ENCODE results near the gene AATF. TPM values are rescaled to one million over a fixed set of nuclear protein-coding genes. Genes with fewer than 3 reads are reported as not detected.

The AATF gene
- polyA plus RNA-seq, 2 of the 4 experiments (the other 2 are of a cell fraction) = 51.9 to 120 TPM

- TF ChIP-seq PHF8 (IDR thresholded peaks at IDR 0.05; ENCODE audit: borderline replicate concordance, low read depth) (no peak), SREBF2 (IDR thresholded peaks at IDR 0.05) (no peak), CBX8 (IDR thresholded peaks at IDR 0.05) (no peak)
These were observed 7.3 kb upstream of the AATF start (continued) for GRCh38 chr17:36941265-36942010.

- no peak overlapping the region for H3K27ac ChIP-seq
- CTCF ChIA-PET = interaction anchor here (0.7 to 1.3 kb wide), 2 partner anchors 9 to 115 kb away, joined by 3 to 4 read pairs; no protein-coding TSS in a partner anchor
- no peak for TF ChIP-seq RNF2 (IDR thresholded peaks at IDR 0.05; ENCODE audit: borderline replicate concordance, low read depth)
- no peak for TF ChIP-seq SMC3 (IDR thresholded peaks at IDR 0.05)
- TF ChIP-seq SREBF2 (IDR thresholded peaks at IDR 0.05) = no peak
- DNase-seq (ENCODE audit: low read depth in 1 of 2, low spot score in 1 of 2) (no peak), FAIRE-seq (no peak), ATAC-seq (no peak)
- no peaks in the 10 kb centered on the region for H3K4me1 ChIP-seq
- H3K4me3 ChIP-seq = no peak overlapping the region
- H3K9me3 ChIP-seq = no peaks in the 10 kb centered on the region
- 93% methylated on average over 48 of the region's 57 CpGs for WGBS (ENCODE audit: missing lambda C conversion rate)
- POLR2A ChIA-PET = no interaction called here
- no peak overlapping the region for H3K4me2 ChIP-seq
These were observed 6.6 kb upstream of the AATF start for GRCh38 chr17:36942019-36942599.

- FAIRE-seq (no peak), ATAC-seq (no peak), DNase-seq (ENCODE audit: low read depth in 1 of 2, low spot score in 1 of 2) (no peak)
- POLR2A ChIA-PET = no interaction called here
- WGBS (ENCODE audit: missing lambda C conversion rate) = 91% methylated on average over 59 of the region's 59 CpGs
- Histone ChIP-seq H3K4me2 (no peak overlapping the region), H3K4me1 (no peaks in the 10 kb centered on the region; the same call in 2 of the 3 replicates), H3K27ac (no peak overlapping the region), H3K9me3 (no peaks in the 10 kb centered on the region), H3K4me3 (no peak overlapping the region)
- TF ChIP-seq ATOH8 (CRISPR knock-in tag; IDR thresholded peaks at IDR 0.05; ENCODE audit: low read depth) (no peak), EHF (CRISPR knock-in tag; IDR thresholded peaks at IDR 0.05) (no peak), RARB (CRISPR knock-in tag; IDR thresholded peaks at IDR 0.05) (no peak), RFX5 (IDR thresholded peaks at IDR 0.05) (no peak), POLR2A (IDR thresholded peaks at IDR 0.05; ENCODE audit: low read length) (no peak), BCL3 (IDR thresholded peaks at IDR 0.05) (no peak), CHD4 (IDR thresholded peaks at IDR 0.05; ENCODE audit: borderline replicate concordance) (no peak), SREBF2 (IDR thresholded peaks at IDR 0.05) (no peak)
- CTCF ChIA-PET = interaction anchor here (0.7 to 1.3 kb wide), 2 partner anchors 9 to 114 kb away, joined by 3 to 4 read pairs; no protein-coding TSS in a partner anchor
These were observed 6.1 kb upstream of the AATF start for GRCh38 chr17:36942631-36943125.

GRCh38 chr17:36943250-36944191 is 5.2 kb upstream of the AATF start:
- DNase-seq (ENCODE audit: low read depth in 1 of 2, low spot score in 1 of 2) = no peak
- no peak for FAIRE-seq
- CTCF ChIA-PET = no interaction called here
- H3K4me1 ChIP-seq = peaks cover 4% of the 10 kb centered on the region; the same call in 1 of the 3 replicates
- no peak overlapping the region for H3K4me2 ChIP-seq
- no peak overlapping the region for H3K27ac ChIP-seq
- WGBS (ENCODE audit: missing lambda C conversion rate) = 84% methylated on average over 44 of the region's 44 CpGs
- TF ChIP-seq HOXB13 (CRISPR knock-in tag; IDR thresholded peaks at IDR 0.05; ENCODE audit: low read depth) = no peak
- no peak for TF ChIP-seq POLR2A (IDR thresholded peaks at IDR 0.05; ENCODE audit: low read length)
- TF ChIP-seq NPAS2 (CRISPR knock-in tag; IDR thresholded peaks at IDR 0.05; ENCODE audit: borderline replicate concordance) = no peak
- 0 out of 2 replicates have a peak, but pooled peaks have one; percentile 28 for TF ChIP-seq RNF2 (IDR thresholded peaks at IDR 0.05; ENCODE audit: borderline replicate concordance, low read depth)
- POLR2A ChIA-PET = no interaction called here
- no peak overlapping the region for H3K4me3 ChIP-seq
- H3K9me3 ChIP-seq = no peaks in the 10 kb centered on the region
- ATAC-seq = no peak
